ENCODE results near the gene NDST4.

- TF ChIP-seq CTCF (conservative IDR thresholded peaks at IDR 0.05; ENCODE audit: low read depth, low read length), result no peak
- no peak for TF ChIP-seq EZH2 (IDR thresholded peaks at IDR 0.05; ENCODE audit: low read length, unreplicated experiment)
- no peak for TF ChIP-seq EZH2phosphoT487 (IDR thresholded peaks at IDR 0.05; ENCODE audit: borderline replicate concordance, low read length)
Measured at GRCh38 chr4:115107411-115107810, 6.0 kb downstream of the NDST4 start.

Data from PC-3 (cell line).